MM.1S (cell line): ENCODE results near the gene MYO16.
"Not testable (repeated sequence)": the region's sequence is repeated elsewhere in the genome, so short reads cannot be mapped to it uniquely, and the experiment has no call there.

Source experiments
- DNase-seq: peaks from one replicate; pipeline ENCODE4 v3.0.0-alpha.2; 2015
- H2AFZ ChIP-seq: fragments of 300-600 bp; sonication (generic); 2 replicates; pipeline ENCODE4 v1.6.0; 2016; ENCODE audit warnings: antibody characterized with exemption, low read length
- H3F3A ChIP-seq: fragments of 300-600 bp; sonication (generic); 2 replicates; pipeline ENCODE4 v1.6.1; 2016; ENCODE audit warnings: mild to moderate bottlenecking, antibody characterized with exemption, low read length, moderate library complexity, mixed read lengths; ENCODE audit not compliant: insufficient read depth
- H3K27ac ChIP-seq: fragments of 300-600 bp; sonication (generic); 2 replicates; pipeline ENCODE4 v1.5.1; 2016; ENCODE audit warnings: mild to moderate bottlenecking, low read length
- H3K27me3 ChIP-seq: fragments of 300-600 bp; sonication (generic); replicated peaks from 2 replicates; pipeline ENCODE4 v1.6.0; 2016; ENCODE audit warnings: low read length; ENCODE audit not compliant: insufficient read depth
- H3K36me3 ChIP-seq: fragments of 300-600 bp; sonication (generic); replicated peaks from 2 replicates; pipeline ENCODE4 v1.6.1; 2016; ENCODE audit warnings: mild to moderate bottlenecking, low read length, mixed read lengths; ENCODE audit not compliant: insufficient read depth
- H3K4me1 ChIP-seq: fragments of 300-600 bp; sonication (generic); 2 replicates; pipeline ENCODE4 v1.6.1; 2016; ENCODE audit warnings: low read length, mixed read lengths
- H3K4me2 ChIP-seq: fragments of 300-600 bp; sonication (generic); 2 replicates; pipeline ENCODE4 v1.6.0; 2016; ENCODE audit warnings: low read depth, low read length
- H3K4me3 ChIP-seq: fragments of 300-600 bp; sonication (generic); 2 replicates; pipeline ENCODE4 v1.5.1; 2016; ENCODE audit warnings: low read length, mixed read lengths
- H3K79me2 ChIP-seq: fragments of 300-600 bp; sonication (generic); 2 replicates; pipeline ENCODE4 v1.6.1; 2016; ENCODE audit warnings: mixed run types, low read length, mixed read lengths
- H3K9ac ChIP-seq: fragments of 300-600 bp; sonication (generic); 2 replicates; pipeline ENCODE4 v1.6.1; 2016; ENCODE audit warnings: low read length, mixed read lengths
- H3K9me2 ChIP-seq: fragments of 300-600 bp; sonication (generic); replicated peaks from 2 replicates; pipeline ENCODE4 v1.6.1; 2016; ENCODE audit warnings: mild to moderate bottlenecking, low read length, mixed read lengths; ENCODE audit not compliant: insufficient read depth
- H3K9me3 ChIP-seq: fragments of 300-600 bp; sonication (generic); replicated peaks from 2 replicates; pipeline ENCODE4 v1.6.1; 2016; ENCODE audit warnings: mild to moderate bottlenecking, low read length, mixed read lengths; ENCODE audit not compliant: insufficient read depth
- H4K20me1 ChIP-seq: fragments of 300-600 bp; sonication (generic); 2 replicates; pipeline ENCODE4 v1.6.1; 2016; ENCODE audit warnings: mild to moderate bottlenecking, low read length, moderate library complexity, mixed read lengths; ENCODE audit not compliant: insufficient read depth
- EZH2 ChIP-seq: fragments of 300-600 bp; sonication (generic); optimal IDR thresholded peaks from 2 replicates; pipeline ENCODE3; 2017; ENCODE audit warnings: low read depth, mild to moderate bottlenecking, antibody characterized with exemption, low read length, mixed read lengths
- EZH2phosphoT487 ChIP-seq: fragments of 300-600 bp; sonication (generic); IDR thresholded peaks from 2 replicates; pipeline ENCODE4 v1.6.1; 2018; ENCODE audit warnings: antibody characterized with exemption, low read length
- TF ChIP-seq, protein P1 (sequence below): fragments of 300-600 bp; sonication (generic); IDR thresholded peaks from 2 replicates; pipeline ENCODE4 v1.5.1; 2016; ENCODE audit warnings: antibody characterized with exemption, low read length, mixed read lengths

MYO16 gene

DNA sequence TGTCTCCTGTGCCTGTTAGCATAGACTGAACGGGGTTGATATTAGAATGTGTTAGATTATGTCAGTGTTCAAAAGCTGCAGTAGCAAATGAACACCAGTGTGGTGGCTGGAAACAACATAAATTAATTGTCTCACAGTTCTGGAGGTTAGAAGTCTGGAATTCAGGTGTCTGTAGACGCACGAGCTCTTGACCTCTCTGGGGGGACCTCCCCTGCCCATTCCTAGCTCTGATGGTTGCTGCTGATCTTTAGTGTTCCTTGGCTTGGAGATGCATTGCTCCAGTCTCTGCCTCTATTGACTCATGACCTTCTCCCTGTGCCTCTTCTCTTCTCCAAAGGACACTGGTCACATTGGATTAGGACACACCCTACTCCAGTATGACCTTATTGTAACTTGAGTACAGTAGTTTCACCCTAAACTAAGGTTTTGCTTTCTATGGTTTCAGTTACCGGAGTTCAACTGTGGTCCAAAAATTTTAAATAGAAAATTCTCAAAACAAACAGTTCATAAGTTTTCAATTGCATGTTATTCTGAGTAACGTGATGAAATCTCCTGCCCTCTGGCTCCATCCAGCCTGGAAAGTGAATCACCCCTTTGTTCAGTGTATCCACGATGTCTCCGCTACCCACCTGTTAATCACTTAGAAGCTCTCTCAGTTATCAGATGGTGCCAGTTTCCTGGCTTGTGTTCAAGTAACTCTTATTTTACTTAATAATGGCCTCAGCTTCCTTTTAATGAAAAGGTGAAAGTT is 273.2 kb downstream of the MYO16 start:
- H3K79me2 ChIP-seq: no peaks in the 10 kb centered on the region
- H3K4me2 ChIP-seq: no peak overlapping the region
- H3K9me3 ChIP-seq: no peaks in the 10 kb centered on the region
- H3K27me3 ChIP-seq: no peaks in the 10 kb centered on the region
- H4K20me1 ChIP-seq: no peaks in the 10 kb centered on the region
- H2AFZ ChIP-seq: no peak overlapping the region
- no peaks in the 10 kb centered on the region for H3F3A ChIP-seq
- H3K4me3 ChIP-seq: no peak overlapping the region
- TF ChIP-seq, protein P1, sequence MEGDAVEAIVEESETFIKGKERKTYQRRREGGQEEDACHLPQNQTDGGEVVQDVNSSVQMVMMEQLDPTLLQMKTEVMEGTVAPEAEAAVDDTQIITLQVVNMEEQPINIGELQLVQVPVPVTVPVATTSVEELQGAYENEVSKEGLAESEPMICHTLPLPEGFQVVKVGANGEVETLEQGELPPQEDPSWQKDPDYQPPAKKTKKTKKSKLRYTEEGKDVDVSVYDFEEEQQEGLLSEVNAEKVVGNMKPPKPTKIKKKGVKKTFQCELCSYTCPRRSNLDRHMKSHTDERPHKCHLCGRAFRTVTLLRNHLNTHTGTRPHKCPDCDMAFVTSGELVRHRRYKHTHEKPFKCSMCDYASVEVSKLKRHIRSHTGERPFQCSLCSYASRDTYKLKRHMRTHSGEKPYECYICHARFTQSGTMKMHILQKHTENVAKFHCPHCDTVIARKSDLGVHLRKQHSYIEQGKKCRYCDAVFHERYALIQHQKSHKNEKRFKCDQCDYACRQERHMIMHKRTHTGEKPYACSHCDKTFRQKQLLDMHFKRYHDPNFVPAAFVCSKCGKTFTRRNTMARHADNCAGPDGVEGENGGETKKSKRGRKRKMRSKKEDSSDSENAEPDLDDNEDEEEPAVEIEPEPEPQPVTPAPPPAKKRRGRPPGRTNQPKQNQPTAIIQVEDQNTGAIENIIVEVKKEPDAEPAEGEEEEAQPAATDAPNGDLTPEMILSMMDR: no peak
- TF ChIP-seq EZH2 (no peak), EZH2phosphoT487 (no peak)
- no peaks in the 10 kb centered on the region for H3K4me1 ChIP-seq
- H3K36me3 ChIP-seq: no peaks in the 10 kb centered on the region
- DNase-seq: peak; percentile 31
- H3K9ac ChIP-seq: no peak overlapping the region
- H3K27ac ChIP-seq: no peak overlapping the region
- H3K9me2 ChIP-seq: no peaks in the 10 kb centered on the region

DNA sequence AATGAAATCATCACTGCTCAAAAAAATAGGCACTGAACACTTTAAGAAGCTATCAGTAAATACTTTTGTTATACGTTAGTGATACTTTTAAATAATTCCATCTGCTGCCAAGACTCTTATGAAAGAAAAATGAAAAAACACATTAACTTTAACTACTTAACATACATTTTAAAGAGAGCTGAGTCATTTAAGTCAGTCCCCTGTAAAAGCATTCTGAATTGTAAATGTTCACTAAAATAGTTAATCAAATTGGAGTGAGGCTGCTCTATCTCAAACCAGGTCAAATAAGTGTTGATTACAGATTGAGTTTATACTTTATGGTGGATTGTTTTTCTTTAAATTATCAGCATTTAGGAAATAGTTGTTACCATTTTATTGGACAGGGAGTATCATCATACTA is 274.2 kb downstream of the MYO16 start:
- Histone ChIP-seq H3K4me1 (no peaks in the 10 kb centered on the region), H3K9ac (no peak overlapping the region), H3K9me3 (no peaks in the 10 kb centered on the region), H3K4me3 (no peak overlapping the region), H4K20me1 (no peaks in the 10 kb centered on the region), H3K27me3 (no peaks in the 10 kb centered on the region), H2AFZ (no peak overlapping the region), H3K4me2 (no peak overlapping the region), H3F3A (no peaks in the 10 kb centered on the region), H3K79me2 (no peaks in the 10 kb centered on the region), H3K9me2 (no peaks in the 10 kb centered on the region), H3K27ac (no peak overlapping the region), H3K36me3 (no peaks in the 10 kb centered on the region)
- TF ChIP-seq EZH2phosphoT487 (no peak), EZH2 (no peak)
- TF ChIP-seq, protein P1: no peak
- DNase-seq: no peak

DNA sequence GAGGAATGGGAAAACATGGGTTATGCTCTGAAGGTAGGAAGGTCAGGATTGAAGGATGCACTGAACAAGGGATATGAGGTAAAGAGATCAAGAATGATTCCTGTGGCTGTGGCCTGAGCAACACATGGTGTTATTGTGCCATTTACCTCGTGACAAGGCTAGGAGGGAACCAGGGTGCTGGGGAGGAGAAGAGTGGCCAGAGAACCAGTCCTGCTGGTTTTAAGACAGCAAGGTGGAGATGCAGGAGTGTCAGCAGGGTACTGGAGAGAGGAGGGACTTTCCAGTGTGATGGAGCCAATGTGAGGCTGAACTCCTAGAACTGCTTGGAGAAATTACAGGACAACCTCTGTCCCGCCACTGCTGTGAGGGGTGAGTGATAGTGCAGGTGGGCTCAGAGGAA is 282.4 kb downstream of the MYO16 start:
- H3K27ac ChIP-seq: no peak overlapping the region
- H4K20me1 ChIP-seq: no peaks in the 10 kb centered on the region
- no peak overlapping the region for H3K9ac ChIP-seq
- H3K4me2 ChIP-seq: no peak overlapping the region
- H3K4me1 ChIP-seq: peaks cover 9% of the 10 kb centered on the region
- DNase-seq: no peak
- H3K27me3 ChIP-seq: no peaks in the 10 kb centered on the region
- no peaks in the 10 kb centered on the region for H3K36me3 ChIP-seq
- no peak overlapping the region for H3K4me3 ChIP-seq
- no peak for TF ChIP-seq EZH2
- TF ChIP-seq, protein P1: no peak
- TF ChIP-seq EZH2phosphoT487: no peak
- no peaks in the 10 kb centered on the region for H3K9me2 ChIP-seq
- H2AFZ ChIP-seq: no peak overlapping the region
- H3K79me2 ChIP-seq: no peaks in the 10 kb centered on the region
- peaks cover 5% of the 10 kb centered on the region; the same call in 1 of the 2 replicates for H3F3A ChIP-seq
- no peaks in the 10 kb centered on the region for H3K9me3 ChIP-seq

DNA sequence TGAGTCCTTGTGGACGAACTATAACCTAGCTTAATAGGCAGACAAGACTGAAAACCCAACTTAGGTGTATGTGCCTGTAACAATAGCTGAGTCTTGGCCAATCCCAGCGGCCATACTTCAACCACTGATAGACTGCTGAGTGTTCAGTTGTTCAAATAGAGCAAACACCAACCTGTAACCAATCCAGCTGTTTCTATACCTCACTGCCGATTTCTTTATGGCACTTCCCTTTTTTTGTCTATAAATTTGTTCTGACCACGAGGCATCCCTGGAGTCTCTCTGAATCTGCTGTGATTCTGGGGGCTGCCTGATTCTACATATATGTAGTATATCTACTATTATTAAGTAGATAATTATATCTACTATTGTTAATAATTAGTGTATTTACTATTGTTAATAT is 284.3 kb downstream of the MYO16 start:
- H3K9ac ChIP-seq, H3K9me2 ChIP-seq, H3K79me2 ChIP-seq, H3K36me3 ChIP-seq, H4K20me1 ChIP-seq, H3K9me3 ChIP-seq, H3K4me2 ChIP-seq, H2AFZ ChIP-seq, H3K27ac ChIP-seq, DNase-seq, H3K27me3 ChIP-seq, H3K4me3 ChIP-seq, H3F3A ChIP-seq, H3K4me1 ChIP-seq: not testable (repeated sequence)
